ENCODE results near the gene THAP5. TPM values are rescaled to one million over a fixed set of nuclear protein-coding genes. Genes with fewer than 3 reads are reported as not detected.
"Not testable (repeated sequence)": the region's sequence is repeated elsewhere in the genome, so short reads cannot be mapped to it uniquely, and the experiment has no call there.

Gene THAP5
- total and polyA plus RNA-seq, 10 donors: 8.8 to 44.1 (median 30.6) TPM

GRCh38 chr7:108561047-108561619 is 8.4 kb downstream of the THAP5 start:
- DNase-seq: no peak
- Histone ChIP-seq H3K9me3 (peaks cover 4 to 34% (median 25%) of the 10 kb centered on the region in 8 donors), H3K27ac (no peak overlapping the region), H3K4me3 (no peak overlapping the region), H3K36me3 (peaks cover 0 to 41% (median 18%) of the 10 kb centered on the region in 6 donors), H3K4me1 (peaks cover 0 to 8% (median 0%) of the 10 kb centered on the region in 6 donors), H3K27me3 (replicated peaks in 1 of 7) (no peaks in the 10 kb centered on the region)
- 92 to 97% (median 94%) methylated on average over 4 of the region's 4 CpGs for WGBS, 5 donors
- intact Hi-C loops (cut with DNase I; ENCODE audit: low total_unique reads): no loop called here
- TF ChIP-seq POLR2A (IDR thresholded peaks at IDR 0.05) (no peak), CTCF (IDR thresholded peaks at IDR 0.05 in 8 of 11, conservative IDR thresholded peaks at IDR 0.05 in 3 of 11) (no peak)

DNA sequence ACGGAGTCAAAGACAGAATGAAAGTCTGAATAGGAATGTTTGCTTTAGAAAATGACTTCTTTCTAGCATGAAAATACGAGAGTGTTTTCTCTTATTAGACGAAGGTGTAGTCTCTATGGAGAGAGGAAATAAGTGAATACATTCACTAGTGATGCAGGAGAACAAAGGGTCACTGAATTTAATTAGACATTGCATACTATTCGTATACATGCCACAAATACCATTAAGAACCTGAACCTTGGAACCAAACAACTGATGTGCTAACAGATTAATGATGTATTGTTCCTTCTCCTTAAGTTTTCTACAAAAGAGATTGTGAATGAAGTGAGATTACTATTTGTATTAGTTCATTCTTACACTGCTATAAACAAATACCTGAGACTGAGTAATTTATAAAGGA is 10.3 kb downstream of the THAP5 start:
- no peak for TF ChIP-seq POLR2A (IDR thresholded peaks at IDR 0.05)
- TF ChIP-seq POLR2AphosphoS5 (IDR thresholded peaks at IDR 0.05): no peak
- TF ChIP-seq CTCF (IDR thresholded peaks at IDR 0.05 in 8 of 11, conservative IDR thresholded peaks at IDR 0.05 in 3 of 11): no peak
- Histone ChIP-seq H3K9me3 (peaks cover 4 to 45% (median 27%) of the 10 kb centered on the region in 8 donors), H3K27ac (no peak overlapping the region), H3K36me3 (peaks cover 0 to 23% (median 3%) of the 10 kb centered on the region in 6 donors), H3K4me1 (peaks cover 0 to 12% (median 0%) of the 10 kb centered on the region in 6 donors), H3K4me3 (no peak overlapping the region), H3K27me3 (replicated peaks in 1 of 7) (no peaks in the 10 kb centered on the region)
- DNase-seq: no peak
- intact Hi-C loops (cut with DNase I; ENCODE audit: low total_unique reads): no loop called here
- WGBS, 5 donors: 91 to 95% (median 94%) methylated on average over 4 of the region's 4 CpGs

GRCh38 chr7:108557617-108558016 is 11.9 kb downstream of the THAP5 start:
- Histone ChIP-seq H3K4me3 (no peak overlapping the region), H3K9me3 (peaks cover 4 to 45% (median 27%) of the 10 kb centered on the region in 8 donors), H3K4me1 (peaks cover 0 to 20% (median 0%) of the 10 kb centered on the region in 6 donors), H3K36me3 (peaks cover 0 to 16% (median 0%) of the 10 kb centered on the region in 6 donors), H3K27ac (no peak overlapping the region), H3K27me3 (replicated peaks in 1 of 7) (no peaks in the 10 kb centered on the region)
- DNase-seq: no peak
- no peak for TF ChIP-seq CTCF (IDR thresholded peaks at IDR 0.05 in 8 of 11, conservative IDR thresholded peaks at IDR 0.05 in 3 of 11)
- intact Hi-C loops (cut with DNase I; ENCODE audit: low total_unique reads): no loop called here
- WGBS, 5 donors: 94 to 100% (median 98%) methylated on average over 1 of the region's 1 CpG

GRCh38 chr7:108557191-108557590 is 12.3 kb downstream of the THAP5 start:
- Histone ChIP-seq H3K4me1 (peaks cover 0 to 24% (median 0%) of the 10 kb centered on the region in 6 donors), H3K27me3 (replicated peaks in 1 of 7) (no peaks in the 10 kb centered on the region), H3K9me3 (peaks cover 4 to 45% (median 27%) of the 10 kb centered on the region in 8 donors), H3K36me3 (peaks cover 0 to 16% (median 0%) of the 10 kb centered on the region in 6 donors), H3K27ac (no peak overlapping the region), H3K4me3 (no peak overlapping the region)
- DNase-seq: no peak
- intact Hi-C loops (cut with DNase I; ENCODE audit: low total_unique reads): no loop called here
- TF ChIP-seq CTCF (IDR thresholded peaks at IDR 0.05 in 8 of 11, conservative IDR thresholded peaks at IDR 0.05 in 3 of 11) (no peak), POLR2A (IDR thresholded peaks at IDR 0.05) (no peak), POLR2AphosphoS5 (IDR thresholded peaks at IDR 0.05) (no peak)
- 91 to 100% (median 96%) methylated on average over 3 of the region's 3 CpGs for WGBS, 5 donors

DNA sequence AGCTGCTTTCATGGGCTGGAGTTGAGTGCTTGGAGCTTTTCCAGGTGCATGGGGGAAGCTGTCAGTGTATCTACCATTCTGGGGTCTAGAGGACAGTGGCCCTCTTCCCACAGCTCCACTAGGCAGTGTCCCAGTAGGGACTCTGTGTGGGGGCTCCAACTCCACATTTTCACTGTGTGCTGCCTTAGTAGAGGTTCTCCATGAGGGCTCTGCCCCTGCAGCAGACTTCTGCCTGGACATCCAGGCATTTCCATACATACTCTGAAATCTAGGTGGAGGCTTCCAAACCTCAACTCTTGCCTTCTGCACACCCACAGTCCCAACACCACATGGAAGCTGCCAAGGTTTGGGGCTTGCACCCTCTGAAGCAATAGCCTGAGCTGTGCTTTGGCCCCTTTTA is 12.8 kb downstream of the THAP5 start:
- H3K27me3 ChIP-seq (replicated peaks in 1 of 7); H3K27ac ChIP-seq; DNase-seq; intact Hi-C loops (cut with DNase I; ENCODE audit: low total_unique reads); H3K4me3 ChIP-seq: not testable (repeated sequence)
- peaks cover 0 to 28% (median 0%) of the 10 kb centered on the region in 6 donors for H3K4me1 ChIP-seq
- peaks cover 0 to 10% (median 0%) of the 10 kb centered on the region in 6 donors for H3K36me3 ChIP-seq
- H3K9me3 ChIP-seq: peaks cover 4 to 45% (median 27%) of the 10 kb centered on the region in 8 donors

DNA sequence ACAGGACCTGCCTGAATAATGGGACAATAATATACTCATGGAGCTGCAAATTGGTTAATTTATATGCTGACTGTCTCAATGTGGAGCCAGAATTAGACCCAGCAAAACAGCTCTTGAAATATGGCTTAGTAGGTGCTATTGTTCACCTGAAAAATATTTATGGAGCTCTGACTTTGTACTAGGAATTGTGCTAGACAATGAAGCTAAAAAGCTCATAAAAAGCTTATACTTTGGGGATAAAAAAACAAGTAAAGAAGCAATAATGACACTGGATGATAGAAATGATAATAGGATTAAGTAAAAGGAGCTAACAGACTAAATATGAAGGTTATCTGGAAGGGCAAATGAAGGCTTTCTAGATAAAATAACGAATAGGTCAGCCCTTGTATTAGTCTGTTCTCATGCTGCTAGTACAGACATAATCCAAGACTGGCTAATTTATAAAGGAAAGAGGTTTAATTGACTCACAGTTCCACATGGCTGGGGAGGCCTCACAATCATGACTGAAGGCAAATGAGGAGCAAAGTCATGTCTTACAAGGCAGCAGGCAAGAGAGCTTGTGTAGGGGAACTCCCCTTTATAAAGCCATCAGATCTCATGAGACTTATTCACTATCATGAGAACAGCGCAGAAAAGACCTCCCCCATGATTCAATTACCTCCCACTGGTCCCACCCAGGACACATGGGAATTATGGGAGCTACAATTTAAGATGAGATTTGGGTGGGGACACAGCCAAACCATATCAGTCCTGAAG is 21.2 kb downstream of the THAP5 start:
- H3K36me3 ChIP-seq; H3K27me3 ChIP-seq (replicated peaks in 1 of 7); H3K4me3 ChIP-seq; H3K27ac ChIP-seq; intact Hi-C loops (cut with DNase I; ENCODE audit: low total_unique reads); H3K9me3 ChIP-seq; DNase-seq: not testable (repeated sequence)
- H3K4me1 ChIP-seq: peaks cover 0 to 17% (median 3%) of the 10 kb centered on the region in 6 donors
- 75 to 92% (median 85%) methylated on average over 2 of the region's 2 CpGs for WGBS, 5 donors
